TTC549 (cell line): ENCODE results near the gene FOCAD.
"Not testable (repeated sequence)": the region's sequence is repeated elsewhere in the genome, so short reads cannot be mapped to it uniquely, and the experiment has no call there.

ENCODE experiments used
- FAIRE-seq: peaks from 2 replicates; lab custom pipeline; 2012; peaks lifted over from hg19 to GRCh38; lab: Jason Lieb, UNC

The FOCAD gene, protein sequence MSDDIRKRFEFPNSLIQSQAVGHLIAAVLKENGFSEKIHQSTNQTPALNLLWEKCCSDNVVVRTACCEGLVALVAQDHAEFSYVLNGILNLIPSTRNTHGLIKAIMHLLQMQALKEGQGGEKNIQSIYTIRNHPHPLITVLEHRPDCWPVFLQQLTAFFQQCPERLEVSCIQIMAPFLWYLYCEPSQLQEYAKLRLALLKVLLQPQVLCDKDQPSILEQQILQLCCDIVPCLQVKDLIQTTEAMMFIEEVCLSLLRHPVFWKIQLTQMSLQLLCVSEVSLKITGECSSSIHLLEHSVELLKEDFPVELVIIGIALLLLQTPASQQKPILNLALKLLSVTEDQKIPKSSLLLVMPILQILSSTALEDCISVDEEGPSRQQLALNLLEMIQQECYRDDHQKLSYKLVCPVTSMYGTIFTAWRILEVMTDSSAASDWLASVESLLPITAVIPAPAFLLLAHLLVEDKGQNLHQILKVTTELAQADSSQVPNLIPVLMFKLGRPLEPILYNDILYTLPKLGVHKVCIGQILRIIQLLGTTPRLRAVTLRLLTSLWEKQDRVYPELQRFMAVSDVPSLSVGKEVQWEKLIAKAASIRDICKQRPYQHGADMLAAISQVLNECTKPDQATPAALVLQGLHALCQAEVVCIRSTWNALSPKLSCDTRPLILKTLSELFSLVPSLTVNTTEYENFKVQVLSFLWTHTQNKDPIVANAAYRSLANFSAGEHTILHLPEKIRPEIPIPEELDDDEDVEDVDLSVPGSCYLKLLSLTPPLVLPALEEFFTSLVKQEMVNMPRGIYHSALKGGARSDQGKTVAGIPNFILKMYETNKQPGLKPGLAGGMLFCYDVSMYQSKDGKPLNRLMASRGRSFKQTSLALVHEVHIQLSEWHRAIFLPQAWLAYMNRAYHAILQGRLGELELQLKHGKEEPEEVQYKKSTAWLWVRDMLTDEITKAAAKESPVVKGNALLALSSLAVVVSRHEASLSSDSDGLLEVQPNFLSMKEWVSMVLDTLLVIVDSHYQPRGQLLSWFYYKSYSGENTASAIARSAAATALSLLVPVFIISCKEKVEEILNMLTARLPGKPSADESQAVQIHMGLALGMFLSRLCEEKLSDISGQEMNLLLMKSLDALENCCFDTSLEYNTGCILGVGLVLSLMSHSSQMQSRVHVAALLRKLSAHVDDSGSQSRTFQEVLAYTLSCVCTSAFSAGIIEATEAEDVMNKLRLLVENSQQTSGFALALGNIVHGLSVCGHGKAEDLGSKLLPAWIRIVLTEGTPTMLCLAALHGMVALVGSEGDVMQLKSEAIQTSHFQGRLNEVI (N-terminal part only)

DNA sequence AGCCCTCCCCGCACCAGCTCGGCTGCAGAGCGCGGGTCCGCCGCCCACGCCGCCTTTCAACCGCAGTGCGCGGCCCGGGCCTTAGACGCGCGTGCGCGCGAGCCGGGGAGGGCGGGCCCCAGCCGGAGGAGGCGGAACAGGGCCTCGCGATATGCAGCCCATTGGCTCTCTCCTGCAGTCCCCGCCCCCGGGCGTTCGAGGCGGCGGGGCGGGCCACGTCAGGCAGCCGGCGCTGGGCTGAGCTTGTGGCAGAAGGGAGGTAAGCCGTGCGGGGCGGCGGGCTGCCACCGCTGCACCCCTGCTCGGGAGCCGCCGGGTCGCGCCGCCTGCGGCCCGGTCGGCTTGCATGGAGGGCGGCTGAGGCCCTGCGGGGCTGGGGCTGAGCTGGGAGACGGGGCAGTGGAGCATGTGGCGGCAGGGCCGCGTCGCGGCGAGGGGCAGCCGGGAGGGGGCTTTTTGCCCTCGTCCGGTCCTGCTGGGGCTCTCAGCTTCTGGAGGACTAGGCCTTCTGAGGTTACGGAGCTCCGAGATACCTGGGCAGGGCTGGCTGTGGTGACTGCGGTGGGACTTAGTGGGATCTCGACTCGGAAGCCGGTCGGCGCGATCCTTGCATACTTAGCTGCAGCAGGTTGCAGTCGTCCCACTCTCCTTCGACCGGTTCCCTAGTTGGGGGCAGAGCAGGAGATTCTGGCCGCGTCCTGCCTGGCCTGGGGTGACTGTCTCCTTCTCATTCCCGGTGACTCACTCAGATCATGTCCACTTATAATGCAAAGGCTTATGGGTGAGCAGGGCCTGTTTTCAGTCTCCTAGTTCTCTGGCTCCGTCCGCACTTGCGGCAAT is at the start of gene FOCAD:
Gene FOCAD, plus strand, starts transcription at position 225 of the 840 bp plus-strand sequence. CDS start 31,095 bp downstream, outside the sequence.
- no peak for FAIRE-seq

DNA sequence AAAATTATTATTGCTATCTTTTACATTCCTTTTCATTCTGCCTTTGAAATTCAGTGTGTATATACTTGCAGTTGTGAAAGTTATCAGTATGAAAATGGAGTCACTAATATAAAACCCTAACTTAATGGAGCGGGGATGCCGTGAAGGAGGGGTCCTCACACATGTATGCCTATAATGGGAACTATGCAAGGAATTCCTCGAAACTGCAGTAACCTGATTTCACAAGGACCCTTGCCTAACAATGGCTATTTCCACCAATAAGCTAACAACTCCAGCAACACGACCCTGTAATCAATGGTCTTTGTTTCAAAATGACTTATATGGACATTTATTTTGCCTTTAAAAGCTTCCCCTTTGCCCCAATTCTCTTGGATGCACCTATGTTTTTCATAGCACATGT is 49.2 kb upstream of the FOCAD start:
- no peak for FAIRE-seq

DNA sequence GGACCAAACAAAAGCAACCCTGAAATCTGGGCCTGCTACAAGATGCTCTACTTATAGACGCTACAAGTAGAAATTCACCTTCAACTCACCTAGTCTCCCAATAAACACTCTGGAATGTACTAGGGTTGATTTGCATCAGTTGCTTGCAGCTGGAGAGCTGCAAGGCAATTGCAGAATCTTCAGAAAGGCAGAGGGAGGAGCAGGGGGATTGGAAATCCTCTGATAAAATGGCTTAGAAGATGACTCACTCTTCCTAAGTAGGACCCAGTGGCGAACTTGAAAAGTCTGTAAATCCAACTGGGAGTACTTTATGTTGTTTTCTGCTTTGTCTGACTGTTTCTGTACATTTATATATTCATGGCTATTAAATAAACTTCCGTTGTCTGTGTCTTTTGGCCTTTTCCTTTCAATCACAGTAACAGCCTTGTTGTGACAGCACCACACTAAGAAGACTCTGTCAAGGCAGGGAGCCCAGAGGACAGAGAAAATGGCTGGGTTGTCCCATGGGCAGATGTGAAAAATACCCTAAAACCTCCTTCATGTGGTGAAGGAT is 47.1 kb upstream of the FOCAD start:
- no peak for FAIRE-seq

DNA sequence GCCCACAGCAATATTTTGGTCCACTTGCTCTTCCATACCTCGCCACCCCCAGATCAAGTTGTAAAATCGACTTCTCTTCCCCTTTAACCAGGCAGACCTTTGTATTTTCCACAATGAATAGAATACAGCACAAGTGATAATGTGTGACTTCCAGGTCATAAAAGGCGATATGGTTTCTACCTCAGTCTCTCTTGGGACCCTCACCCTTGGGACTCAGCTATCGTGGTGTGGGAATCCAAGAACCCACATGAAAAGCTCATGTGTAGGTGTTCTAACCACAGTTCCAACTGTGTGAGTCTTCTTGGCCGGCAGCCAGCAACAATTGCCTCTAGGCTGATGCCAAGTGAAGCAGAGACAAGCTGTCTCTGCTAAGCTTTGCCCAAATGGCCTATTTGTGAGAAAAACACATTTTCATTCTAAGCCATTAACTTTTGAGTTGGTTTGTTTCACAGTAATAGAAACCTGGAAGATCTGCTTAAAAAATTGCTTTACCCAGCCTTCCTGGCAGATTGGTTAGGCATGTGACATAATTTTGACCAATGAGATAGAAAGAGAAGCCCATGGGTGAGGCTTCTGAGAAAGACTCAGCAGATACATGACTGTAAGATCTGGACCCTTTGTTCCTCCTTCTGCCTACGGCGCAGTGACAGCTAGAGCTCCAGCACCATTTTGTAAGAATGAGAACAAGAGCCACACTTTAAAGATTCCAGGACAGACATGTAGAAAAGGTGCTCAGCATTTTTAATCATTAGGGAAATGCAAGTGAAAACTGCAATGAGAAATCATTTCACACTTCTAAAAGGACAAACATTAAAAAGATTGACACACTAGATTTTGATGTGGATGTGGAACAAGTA is 43.5 kb upstream of the FOCAD start:
- FAIRE-seq: no peak

DNA sequence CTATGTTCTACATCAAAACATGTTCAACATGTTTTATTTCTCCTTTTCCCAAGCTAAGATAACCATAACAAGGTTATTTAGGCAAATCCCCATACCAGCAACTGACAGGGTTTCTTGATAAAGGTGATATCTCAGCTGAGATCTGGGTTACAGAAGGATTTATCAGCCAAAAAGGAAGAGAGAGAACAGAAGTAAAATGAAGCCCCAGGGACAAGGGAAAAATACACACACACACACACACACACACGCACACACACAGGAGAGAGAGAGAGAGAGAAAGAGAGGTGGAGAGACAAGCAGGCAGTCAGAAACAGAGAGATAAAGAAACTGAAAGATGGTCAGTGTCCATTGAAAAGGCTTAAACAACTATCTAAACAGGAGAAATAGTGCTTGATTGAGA is 42.0 kb upstream of the FOCAD start:
- no peak for FAIRE-seq

DNA sequence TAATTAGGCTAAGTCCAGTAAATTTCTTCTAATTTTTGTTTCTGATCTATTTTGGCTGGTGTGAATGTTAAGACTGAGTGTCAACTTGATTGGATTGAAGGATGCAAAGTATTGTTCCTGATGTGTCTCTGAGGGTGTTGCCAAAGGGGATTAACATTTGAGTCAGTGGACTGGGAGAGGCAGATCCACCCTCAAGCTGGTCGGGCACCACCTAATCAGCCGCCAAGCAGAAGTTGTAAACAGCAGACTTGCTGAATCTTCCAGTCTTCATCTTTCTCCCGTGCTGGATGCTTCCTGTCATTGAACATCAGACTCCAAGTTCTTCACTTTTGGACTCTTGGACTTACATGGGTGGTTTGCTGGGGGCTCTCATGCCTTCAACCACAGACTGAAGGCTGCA is 40.4 kb upstream of the FOCAD start:
- no peak for FAIRE-seq

DNA sequence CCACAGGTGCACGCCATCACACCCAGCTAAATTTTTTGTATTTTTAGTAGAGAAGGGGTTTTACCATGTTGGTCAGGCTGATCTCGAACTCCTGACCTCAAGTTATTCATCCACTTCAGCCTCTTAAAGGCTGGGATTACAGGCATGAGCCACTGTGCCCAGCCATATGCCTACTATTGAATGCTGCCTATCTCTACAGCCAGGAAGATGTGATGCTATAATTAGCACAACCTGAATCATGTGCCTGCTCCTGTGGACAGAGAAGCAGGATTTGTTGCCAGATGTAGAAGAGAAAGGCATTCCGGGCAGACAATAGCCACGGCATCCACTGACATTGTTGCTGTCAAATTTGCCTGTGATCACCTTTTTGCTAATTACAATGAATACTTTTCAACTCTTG is 37.4 kb upstream of the FOCAD start:
- FAIRE-seq: no peak

DNA sequence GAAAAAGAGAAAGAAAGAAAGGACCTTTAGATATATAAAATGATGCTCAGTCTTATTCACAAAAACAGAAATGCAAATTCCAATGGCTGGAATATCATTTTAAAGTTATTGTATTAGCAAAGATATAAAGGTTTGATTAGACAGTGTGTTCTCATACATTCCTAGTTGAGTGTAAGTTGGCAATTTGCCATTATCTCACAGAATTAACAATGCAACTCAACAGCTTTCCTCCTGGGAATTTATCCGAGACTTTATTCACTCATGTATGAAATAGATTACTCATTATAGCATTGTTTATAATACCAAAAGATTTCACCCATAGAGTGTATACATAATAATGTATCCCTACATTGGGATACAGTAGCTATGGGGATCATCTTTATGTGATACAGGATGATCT is 34.7 kb upstream of the FOCAD start:
- FAIRE-seq: no peak

DNA sequence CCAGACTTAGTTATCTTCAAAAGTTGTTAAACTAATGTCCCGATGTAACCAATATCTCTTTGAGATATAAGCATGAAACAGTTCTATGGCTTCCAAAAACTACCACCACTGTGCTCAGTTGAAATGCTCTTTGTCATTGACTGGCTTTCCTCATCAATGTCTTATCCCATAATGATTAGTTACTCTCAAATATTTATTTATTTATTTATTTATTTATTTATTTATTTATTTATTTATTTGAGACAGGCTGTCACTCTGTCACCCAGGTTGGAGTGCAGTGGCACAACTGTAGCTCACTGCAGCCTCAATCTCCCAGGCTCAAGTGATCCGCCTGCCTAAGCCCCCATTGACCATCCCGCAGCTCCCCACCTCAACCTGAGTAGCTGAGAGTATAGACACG is 33.7 kb upstream of the FOCAD start:
- FAIRE-seq: no peak

DNA sequence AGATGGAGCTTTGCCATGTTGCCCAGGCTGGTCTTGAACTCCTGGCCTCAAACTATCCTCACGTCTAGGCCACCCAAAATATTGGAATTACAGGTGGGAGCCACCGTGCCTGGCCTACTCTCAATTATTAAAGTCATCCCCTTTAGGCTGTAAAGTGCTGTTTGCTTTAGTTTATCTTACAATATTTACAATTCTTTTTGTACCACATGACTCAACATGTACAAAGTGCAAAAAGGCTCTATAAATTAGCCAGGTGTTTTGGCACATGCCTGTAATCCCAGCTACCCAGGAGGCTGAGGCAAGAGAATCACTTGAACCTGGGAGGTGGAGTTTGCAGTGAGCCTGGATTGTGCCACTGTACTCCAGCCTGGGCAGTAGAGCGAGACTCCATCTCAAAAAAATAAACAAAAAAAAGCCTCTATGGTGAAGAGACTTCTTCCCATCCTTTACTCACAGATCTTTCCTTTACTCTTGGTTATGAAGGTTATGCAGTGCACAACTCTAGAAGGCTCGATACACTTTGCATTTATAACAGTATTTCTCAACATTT is 33.2 kb upstream of the FOCAD start:
- FAIRE-seq: no peak

DNA sequence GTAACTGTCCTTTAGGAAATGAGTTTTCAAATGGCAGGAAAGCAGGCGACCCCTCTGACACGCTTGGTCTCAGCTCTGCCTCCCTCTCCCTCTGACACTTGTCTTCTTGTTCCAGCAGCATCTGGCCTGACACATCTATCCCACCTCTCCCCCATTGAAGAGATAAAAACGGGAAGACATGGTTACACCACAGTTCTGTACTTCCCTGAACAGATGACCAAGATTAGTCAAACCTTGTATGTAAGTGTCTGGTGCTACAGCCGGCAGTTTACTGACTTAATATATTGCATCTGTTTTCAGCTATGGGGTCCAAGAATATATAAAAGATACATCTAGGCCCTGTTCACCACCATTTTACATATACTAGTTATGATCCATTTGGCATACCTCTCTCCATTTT is 32.1 kb upstream of the FOCAD start:
- no peak for FAIRE-seq

DNA sequence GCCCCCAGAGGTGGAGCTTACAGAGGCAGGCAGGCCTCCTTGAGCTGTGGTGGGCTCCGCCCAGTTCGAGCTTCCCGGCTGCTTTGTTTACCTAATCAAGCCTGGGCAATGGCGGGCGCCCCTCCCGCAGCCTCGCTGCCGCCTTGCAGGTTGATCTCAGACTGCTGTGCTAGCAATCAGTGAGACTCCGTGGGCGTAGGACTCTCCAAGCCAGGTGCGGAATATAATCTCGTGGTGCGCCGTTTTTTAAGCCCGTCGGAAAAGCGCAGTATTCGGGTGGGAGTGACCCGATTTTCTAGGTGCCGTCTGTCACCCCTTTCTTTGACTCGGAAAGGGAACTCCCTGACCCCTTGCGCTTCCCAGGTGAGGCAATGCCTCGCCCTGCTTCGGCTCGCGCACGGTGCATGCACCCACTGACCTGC is 25.8 kb upstream of the FOCAD start:
- not testable (repeated sequence) for FAIRE-seq

DNA sequence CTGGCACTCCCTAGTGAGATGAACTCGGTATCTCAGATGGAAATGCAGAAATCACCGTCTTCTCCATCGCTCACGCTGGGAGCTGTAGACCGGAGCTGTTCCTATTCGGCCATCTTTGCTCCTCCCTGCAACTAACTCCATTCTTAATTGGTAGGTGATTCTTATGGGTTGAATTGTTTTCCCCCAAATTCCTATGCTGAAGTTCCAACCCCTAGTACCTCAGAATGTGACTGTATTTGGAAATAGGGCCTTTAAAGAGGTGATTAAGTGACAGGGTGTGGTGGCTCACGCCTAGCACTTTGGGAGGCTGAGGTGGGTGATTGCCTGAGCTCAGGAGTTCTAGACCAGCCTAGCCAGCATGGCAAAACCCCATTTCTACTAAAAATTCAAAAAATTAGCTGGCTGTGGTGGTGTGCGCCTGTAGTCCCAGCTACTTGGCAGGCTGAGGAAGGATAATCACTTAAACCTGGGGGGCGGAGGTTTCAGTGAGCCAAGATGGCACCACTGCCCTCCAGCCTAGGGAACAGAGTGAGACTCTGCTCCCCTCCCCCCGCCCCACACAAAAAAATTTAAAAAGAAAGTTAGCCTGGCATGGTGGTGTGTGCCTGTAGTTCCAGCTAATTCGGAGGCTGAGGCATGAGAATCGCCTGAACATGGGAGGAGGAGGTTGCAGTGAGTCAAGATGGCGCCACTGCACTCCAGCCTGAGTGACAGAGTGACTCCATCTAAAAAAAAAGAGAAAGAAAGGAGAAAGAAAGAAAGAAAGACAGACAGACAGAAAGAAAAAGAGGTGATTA is 25.2 kb upstream of the FOCAD start:
- no peak for FAIRE-seq

DNA sequence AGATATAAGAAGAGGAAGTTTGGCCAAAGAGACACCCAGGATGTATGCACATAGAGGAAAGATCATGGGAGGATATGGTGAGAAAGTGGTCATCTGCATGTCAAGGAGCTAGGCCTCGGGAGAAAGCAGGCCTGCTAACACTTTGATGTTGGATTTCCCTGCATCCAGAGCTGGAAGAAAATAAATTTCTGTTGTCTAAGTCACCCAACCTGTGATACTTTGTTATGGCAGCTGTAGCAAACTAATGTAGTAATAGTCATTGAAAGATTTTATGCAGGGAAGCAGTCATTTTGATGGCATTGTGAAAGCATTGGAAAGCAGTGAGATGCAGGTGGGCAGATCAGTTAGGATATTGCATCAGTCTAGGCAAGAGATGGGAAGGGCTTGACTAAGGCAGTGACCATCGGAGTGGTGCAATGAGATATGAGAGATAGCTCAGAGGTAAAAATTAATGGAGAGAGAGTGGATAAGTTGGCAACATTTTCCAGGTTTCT is 24.5 kb upstream of the FOCAD start:
- no peak for FAIRE-seq

DNA sequence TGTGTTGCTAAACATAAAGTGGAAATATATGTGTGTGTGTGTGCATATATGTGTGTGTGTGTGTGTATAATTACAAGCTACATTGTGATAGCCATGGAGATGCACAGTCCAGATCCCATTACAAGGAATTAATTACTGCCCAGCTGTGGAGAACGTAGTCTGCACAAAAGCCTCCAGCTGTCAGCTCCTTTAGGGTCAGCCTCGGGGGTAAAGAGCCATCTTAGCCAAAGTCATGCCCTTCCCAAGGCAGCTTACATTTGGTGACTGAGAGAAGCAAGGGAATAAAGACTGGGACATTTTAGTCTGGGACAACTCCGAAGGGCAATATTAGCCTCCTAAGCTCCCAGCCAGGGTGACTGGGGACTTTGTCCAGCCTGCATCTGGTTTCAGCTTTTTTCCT is 21.9 kb upstream of the FOCAD start:
- FAIRE-seq: no peak

DNA sequence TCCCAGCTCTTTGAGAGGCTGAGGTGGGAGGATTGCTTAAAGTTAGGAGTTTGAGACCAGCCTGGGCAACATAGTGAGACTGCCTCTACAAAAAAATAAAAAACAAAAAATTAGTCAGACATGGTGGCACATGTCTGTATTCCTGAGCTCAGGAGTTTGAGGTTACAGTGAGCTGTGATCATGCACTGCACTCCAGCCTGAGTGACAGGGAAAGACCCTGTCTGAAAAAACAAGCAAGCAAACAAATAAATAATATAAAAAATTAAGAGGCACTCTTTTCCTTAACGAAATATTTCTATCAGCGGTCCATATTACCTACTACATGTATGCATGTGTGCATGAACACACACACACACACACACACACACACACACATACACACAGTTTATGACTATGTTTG is 20.9 kb upstream of the FOCAD start:
- no peak for FAIRE-seq

DNA sequence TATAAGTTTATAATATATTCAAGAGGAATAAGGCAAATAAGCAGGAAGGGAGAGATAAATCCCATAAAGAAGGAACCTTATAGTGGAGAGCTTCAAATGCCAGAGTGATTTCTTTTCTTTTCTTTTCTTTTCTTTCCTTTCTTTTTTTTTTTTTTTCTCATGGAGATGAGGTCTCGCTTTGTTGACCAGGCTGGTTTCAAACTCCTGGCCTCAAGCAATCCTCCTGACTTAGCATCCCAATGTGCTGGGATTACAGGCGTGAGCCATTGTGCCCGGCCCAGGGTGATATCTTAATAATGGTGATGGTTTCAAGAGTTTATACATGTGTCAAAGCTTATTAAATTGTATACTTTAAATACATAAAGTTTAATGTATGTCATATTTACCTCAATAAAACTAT is 19.6 kb upstream of the FOCAD start:
- FAIRE-seq: no peak

DNA sequence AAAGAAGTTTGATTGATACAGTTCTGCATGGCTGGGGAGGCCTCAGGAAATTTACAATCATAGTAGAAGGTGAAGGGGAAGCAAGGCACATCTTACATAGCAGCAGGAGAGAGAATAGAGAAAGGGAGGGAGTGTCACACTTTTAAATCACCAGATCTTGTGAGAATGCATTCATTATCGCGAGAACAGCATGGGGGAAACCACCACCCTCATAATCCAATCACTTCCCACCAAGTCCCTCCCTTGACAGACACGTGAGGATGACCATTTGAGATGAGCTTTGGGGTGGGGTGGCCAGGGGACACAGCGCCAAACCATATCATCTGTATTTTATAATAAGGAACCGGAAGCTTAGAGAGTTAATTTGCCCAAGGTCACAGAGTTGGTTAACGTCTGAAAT is 13.7 kb upstream of the FOCAD start:
- FAIRE-seq: no peak

DNA sequence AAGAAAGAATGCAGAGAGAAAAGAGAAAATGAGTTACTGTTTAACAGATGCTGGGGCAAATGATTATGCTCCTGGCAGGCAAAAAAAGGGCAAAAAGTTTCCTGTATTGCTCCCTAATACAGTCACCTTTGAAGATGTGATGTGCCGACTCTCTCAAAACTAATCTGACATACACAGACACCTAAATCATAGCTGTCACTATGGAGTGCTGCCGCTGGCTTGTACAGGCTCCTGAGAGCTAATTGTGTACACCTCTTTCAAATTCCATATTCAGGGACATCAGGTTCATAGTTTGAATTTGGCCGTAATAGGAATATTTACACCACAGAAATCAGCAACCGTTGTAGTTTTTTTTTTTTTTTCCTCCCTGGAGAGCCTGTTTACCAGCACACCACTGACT is 12.4 kb upstream of the FOCAD start:
- FAIRE-seq: no peak
